Measurements from ENCODE around the gene EEA1. TPM values are rescaled to one million over a fixed set of nuclear protein-coding genes. Genes with fewer than 3 reads are reported as not detected.
"Not testable (repeated sequence)": the region's sequence is repeated elsewhere in the genome, so short reads cannot be mapped to it uniquely, and the experiment has no call there.

The EEA1 gene
- total RNA-seq, 1 donor from 2014 or later, result 16.6 TPM

DNA sequence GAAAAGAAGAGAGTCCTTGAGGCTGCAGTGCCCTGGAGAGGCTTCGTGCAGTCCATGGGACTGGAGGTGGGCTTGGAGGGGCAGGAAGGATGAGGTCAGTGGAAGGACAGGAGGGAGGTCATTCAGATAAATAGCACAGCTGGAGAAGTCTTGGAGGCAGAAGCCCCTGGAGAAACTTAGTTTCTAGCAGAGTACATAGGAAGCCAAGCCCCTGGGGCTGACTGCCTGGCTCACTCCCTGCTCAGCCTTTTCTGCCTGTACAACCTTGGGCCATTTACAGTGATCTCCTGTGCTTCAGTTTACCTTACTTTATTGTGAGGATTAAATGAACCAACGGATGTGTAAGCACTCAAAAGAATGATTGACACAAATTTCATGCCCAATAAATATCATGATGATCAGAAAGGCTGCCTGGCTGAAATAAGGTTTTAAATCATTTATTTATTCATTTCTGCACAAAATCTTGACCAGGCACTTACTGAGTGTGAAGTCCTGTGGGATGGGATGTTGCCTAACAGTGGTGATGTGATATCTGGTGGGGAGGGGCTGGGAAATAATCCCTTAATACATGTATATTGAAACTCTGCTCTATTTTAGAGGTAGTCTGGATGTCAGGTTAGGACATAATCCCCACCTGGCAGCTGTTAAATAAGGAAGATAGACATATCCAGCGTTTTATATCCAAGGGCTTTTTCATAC lies 172.0 kb downstream of the EEA1 start:
- intact Hi-C loops (cut with micrococcal nuclease), result no loop called here

DNA sequence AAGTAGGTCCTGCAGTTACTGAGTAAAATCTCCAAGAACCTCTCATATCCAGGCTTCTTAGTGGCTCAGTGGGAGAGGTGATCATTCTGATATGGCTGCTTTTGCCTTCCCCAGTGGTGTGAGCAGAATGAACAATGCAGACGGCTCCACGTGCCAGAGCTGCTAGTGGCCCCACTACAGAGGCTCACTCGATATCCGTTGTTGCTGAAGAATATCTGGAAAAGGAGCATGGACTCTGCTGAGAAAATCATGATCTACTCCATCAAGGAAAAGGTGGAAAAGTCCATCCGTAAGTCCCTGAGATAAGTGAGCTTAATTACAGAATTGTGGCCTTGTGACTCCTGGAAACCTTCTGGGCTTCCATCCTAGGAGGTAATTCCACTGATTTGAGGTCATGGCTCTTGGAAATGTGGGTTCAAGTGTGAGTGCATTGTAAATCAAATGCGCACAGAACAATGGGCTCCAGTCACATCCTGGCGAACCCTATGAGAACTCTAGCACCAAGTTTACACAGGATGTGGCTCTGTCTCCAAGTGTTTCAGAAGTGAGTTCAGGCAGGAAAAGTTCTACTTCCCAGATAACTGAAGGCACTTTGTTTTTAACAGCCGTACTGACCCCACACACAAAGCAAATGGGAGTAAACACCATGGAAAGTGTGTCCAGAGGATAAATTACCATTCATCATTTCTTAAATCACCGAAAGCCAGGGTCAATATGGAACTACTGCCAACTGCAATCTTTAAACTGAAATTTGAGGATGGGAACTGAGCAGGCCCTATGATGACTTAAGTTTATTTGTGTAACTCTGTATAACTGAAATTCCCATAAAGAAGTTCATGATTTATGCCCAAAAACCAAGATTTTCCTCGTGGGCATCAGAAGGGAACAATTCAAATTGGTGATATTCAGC lies 174.9 kb downstream of the EEA1 start:
- intact Hi-C loops (cut with micrococcal nuclease), result no loop called here

- intact Hi-C loops (cut with micrococcal nuclease), result not testable (repeated sequence)
Observed at GRCh38 chr12:92749691-92750090, 179.4 kb downstream of the EEA1 start.

GRCh38 chr12:92747151-92747550 lies 181.9 kb downstream of the EEA1 start:
- intact Hi-C loops (cut with micrococcal nuclease), result no loop called here

DNA sequence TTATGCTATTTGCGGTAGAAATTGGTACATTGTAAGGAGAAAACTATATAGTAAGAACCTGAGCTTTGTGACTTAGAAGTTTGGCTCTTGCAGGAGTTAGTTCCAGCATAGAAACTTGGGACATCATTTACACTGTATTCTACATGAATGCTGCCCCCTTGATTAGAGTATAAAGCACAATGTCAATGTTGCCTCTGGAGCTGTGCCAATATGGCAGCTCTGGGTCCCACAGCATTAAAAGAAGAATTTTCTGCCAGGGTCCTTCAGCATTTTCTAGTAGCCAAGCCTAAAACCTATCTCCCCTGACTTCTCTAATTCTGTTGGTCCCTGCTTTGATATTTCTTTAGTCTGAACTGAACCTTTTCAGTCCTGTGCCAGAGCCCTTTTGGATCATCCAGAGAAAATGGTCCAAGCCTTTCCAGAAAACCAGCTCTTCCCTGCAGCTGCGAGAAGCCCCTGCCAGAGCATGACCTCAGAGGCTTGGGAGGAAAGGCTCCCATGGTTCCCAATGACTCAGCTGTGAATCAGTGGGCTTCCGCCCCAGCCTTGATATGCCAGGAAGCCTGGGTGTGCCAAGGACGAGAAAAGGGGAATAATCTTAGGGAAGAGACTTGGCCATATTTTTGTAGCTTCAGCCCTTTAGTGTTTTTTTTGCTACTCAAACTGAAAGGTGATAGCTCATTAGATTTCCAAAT lies 183.1 kb downstream of the EEA1 start:
- intact Hi-C loops (cut with micrococcal nuclease), result no loop called here

GRCh38 chr12:92743026-92743425 lies 186.1 kb downstream of the EEA1 start:
- intact Hi-C loops (cut with micrococcal nuclease), result no loop called here

GRCh38 chr12:92740411-92740810 lies 188.7 kb downstream of the EEA1 start:
- intact Hi-C loops (cut with micrococcal nuclease), result no loop called here

- intact Hi-C loops (cut with micrococcal nuclease), result no loop called here
Observed at GRCh38 chr12:92739113-92739512, 190.0 kb downstream of the EEA1 start.

DNA sequence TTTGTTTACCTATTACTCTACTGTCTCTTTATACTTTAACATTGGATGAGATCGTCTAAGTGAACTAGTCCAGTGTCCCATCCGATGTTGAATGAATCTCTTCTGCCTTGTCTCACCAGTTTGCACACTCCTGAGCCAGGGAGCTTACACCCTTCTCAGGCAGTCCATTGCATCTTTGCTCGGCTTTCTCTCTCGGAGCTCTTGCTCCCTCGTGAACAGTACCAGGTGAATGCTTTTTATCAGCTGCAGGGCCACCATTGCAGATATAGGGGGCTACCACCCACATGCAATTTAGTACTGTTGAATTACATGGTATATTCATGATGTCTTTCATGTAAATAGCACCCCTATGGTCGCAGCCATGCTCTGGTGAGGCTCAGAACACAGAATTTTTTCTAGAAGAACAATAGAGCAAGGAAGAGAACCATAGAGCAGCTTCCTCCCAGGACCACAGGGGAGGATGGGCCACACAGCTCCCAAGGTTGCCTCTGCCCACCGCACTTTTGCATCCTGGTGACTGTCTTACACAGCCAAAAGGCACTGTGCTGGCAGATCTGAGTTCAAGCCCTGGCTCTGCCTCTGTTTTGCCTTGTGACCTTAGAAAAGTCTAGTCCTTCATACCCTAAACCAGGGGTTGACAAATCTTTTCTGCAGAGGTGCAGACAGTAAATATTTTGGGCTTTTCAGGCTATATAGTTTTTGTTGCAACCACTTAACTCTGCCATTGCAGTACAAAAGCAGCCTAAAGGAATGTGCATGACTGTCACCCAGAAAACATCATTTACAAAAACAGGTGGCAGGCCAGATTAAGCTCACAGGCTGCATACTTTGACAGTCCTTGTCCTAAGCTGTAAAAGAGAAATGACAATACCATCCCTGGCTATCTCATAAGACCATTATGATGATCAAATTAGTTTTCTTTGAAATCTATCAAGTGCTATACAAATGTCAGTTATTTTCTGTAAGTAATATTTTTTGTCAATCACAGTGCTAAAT lies 190.9 kb downstream of the EEA1 start:
- intact Hi-C loops (cut with micrococcal nuclease), result no loop called here

- intact Hi-C loops (cut with micrococcal nuclease), result no loop called here
Observed at GRCh38 chr12:92736605-92737004, 192.5 kb downstream of the EEA1 start.

- intact Hi-C loops (cut with micrococcal nuclease), result no loop called here
Observed at GRCh38 chr12:92735131-92735721, 193.9 kb downstream of the EEA1 start.

GRCh38 chr12:92733661-92734060 lies 195.4 kb downstream of the EEA1 start:
- intact Hi-C loops (cut with micrococcal nuclease), result no loop called here

GRCh38 chr12:92733181-92733580 lies 195.9 kb downstream of the EEA1 start:
- intact Hi-C loops (cut with micrococcal nuclease), result no loop called here

DNA sequence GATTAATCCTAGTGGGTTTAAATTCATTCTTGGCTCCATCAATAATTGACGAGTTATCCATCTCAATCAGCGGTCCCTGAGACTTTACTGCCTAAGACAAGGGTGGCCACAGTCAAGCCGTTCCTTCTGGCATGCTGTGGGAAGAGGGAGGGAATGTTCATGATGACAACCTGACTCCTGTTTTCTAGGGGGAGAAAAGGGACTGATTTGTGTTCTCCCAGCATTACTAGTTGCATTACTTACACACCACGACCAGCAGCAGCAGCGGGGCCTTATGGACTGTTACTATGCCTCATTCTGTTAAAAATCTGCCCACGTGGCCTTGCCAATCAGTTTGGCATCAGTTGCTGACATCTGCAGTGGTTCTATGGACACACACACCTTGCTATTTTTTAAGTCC lies 196.4 kb downstream of the EEA1 start:
- intact Hi-C loops (cut with micrococcal nuclease), result no loop called here

DNA sequence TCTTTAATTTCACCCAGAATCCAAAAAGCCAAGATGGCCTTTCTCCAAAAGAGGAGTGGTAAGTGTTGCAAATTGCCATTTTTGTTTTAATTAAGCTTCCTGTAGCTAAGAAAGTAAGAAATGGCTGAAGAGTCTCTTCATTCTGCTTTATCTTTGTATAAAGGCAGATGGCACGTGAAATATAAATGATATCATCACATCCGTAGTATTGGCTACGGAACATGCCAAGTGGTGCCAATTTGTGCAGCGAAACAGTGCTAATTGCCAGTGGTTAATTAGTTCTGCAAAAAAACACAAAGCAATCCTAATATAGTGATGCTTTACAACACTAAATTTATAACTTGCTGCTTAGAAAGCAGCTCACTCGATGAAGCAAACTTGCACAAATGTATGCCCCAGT lies 196.9 kb downstream of the EEA1 start:
- intact Hi-C loops (cut with micrococcal nuclease), result no loop called here

- intact Hi-C loops (cut with micrococcal nuclease), result no loop called here
Observed at GRCh38 chr12:92730758-92731157, 198.3 kb downstream of the EEA1 start.

DNA sequence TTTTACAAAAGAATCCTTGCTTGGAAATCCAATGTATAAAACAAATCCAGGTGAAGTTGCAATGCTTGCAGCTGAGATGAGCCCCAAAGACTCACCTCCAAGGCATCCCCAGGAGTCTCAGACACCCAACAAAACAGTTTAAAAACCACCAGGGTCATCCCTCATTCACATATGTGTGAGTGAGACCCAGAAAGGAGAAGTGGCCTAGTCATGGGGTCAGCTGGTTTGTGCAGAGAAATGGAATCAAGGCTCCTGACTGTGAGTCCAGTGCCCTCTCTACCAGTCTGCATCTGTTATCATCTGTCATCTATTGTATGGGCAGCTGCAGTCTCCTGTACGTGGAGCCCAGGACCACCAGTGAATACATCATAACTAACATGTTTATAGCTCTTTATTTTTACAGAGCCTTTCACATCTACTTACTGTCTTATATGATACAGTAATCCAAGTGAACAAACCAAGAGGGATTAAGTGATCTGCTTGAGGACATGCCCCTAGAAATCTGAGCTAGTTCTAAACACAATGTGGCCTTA lies 199.3 kb downstream of the EEA1 start:
- intact Hi-C loops (cut with micrococcal nuclease), result no loop called here

DNA sequence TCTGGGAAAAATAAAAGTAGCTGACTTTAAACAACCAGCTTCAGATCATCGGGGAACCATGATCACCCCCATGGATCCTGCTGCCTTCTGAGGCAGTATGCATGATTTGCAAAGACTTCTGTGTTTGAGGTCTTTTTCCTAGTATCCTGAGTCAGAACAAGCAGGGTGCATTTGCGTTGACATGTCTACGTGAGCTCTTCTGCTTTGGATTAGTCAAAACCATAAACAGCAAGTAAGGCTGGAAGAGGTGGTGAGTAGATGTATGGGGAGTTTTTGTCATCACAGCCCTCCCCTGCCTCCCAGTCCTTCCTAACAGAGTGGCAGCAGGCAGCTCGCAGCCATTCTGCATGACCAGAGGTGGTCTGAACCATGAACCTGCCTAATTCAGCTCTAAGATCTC lies 202.2 kb downstream of the EEA1 start:
- intact Hi-C loops (cut with micrococcal nuclease), result no loop called here

GRCh38 chr12:92722897-92723296 lies 206.2 kb downstream of the EEA1 start:
- intact Hi-C loops (cut with micrococcal nuclease), result no loop called here

DNA sequence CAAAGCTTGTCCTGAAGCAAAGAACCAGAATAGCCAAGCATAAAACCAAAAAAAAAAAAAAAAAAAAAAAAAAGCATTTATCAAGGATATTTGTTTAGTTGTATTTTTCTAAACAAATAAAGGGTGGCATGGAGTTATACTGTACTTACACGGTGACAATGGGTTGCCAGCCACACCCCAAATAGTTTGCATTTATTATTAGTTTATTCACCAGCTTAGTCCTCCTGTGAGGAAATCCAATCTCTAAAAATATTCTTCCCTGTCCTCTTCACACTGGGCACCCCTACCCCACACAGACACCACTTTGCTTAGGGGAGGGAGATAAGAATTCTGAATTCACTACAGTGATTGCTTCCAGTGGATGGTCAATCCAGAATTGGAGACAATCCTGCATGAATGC lies 207.4 kb downstream of the EEA1 start:
- intact Hi-C loops (cut with micrococcal nuclease), result no loop called here

Measured in T-helper 2 cell treated with Interferon-gamma antibody and Interleukin-4, amounts not matched to agents 100 ng/mL and 5 ng/mL, for 36 hours (primary cell).